Measurements from ENCODE around the gene CTSE. TPM values are rescaled to one million over a fixed set of nuclear protein-coding genes. Genes with fewer than 3 reads are reported as not detected.

CTSE gene
- total RNA-seq, 1 experiment from 2014 or later = 0.39 TPM

GRCh38 chr1:205989786-205990185 lies 33.9 kb downstream of the CTSE start:
- H3K27ac ChIP-seq (ENCODE audit: low read depth, low read length, poor library complexity, severe bottlenecking) = no peak overlapping the region
- no peaks in the 10 kb centered on the region for H3K36me3 ChIP-seq (ENCODE audit: insufficient read depth, low read length, poor library complexity, severe bottlenecking)
- H3K9me3 ChIP-seq (ENCODE audit: low read depth, low read length, poor library complexity, severe bottlenecking) = no peaks in the 10 kb centered on the region
- CTCF ChIA-PET = interaction anchor here (1.1 kb wide), 1 partner anchor 12 kb away, joined by 5 read pairs; no protein-coding TSS in a partner anchor
- intact Hi-C loops (cut with micrococcal nuclease; ENCODE audit: unreplicated experiment) = no loop called here
- no peaks in the 10 kb centered on the region for H3K4me1 ChIP-seq (ENCODE audit: insufficient read depth, low read length, poor library complexity, severe bottlenecking)
- TF ChIP-seq EZH2 (IDR thresholded peaks at IDR 0.05; ENCODE audit: borderline replicate concordance, low read depth, low read length, poor library complexity, severe bottlenecking) = no peak
- TF ChIP-seq CTCF (conservative IDR thresholded peaks at IDR 0.05; ENCODE audit: low read depth, low read length) = no peak
- DNase-seq (ENCODE audit: low spot score) = no peak
- no peak overlapping the region for H3K4me3 ChIP-seq (ENCODE audit: low read depth, low read length, poor library complexity, severe bottlenecking)
- POLR2A ChIA-PET (ENCODE audit: low non-redundant PET) = no interaction called here
- no peaks in the 10 kb centered on the region for H3K27me3 ChIP-seq (replicated peaks; ENCODE audit: insufficient read depth, low read depth, low read length, poor library complexity)
- no TSS peak for BruUV-seq (replicated peaks)

- no peak overlapping the region for H3K27ac ChIP-seq (ENCODE audit: low read depth, low read length, poor library complexity, severe bottlenecking)
- TF ChIP-seq EZH2 (IDR thresholded peaks at IDR 0.05; ENCODE audit: borderline replicate concordance, low read depth, low read length, poor library complexity, severe bottlenecking) (no peak), CTCF (conservative IDR thresholded peaks at IDR 0.05; ENCODE audit: low read depth, low read length) (no peak)
- H3K9me3 ChIP-seq (ENCODE audit: low read depth, low read length, poor library complexity, severe bottlenecking) = no peaks in the 10 kb centered on the region
- H3K27me3 ChIP-seq (replicated peaks; ENCODE audit: insufficient read depth, low read depth, low read length, poor library complexity) = no peaks in the 10 kb centered on the region
- H3K4me3 ChIP-seq (ENCODE audit: low read depth, low read length, poor library complexity, severe bottlenecking) = no peak overlapping the region
- H3K4me1 ChIP-seq (ENCODE audit: insufficient read depth, low read length, poor library complexity, severe bottlenecking) = no peaks in the 10 kb centered on the region
- no peaks in the 10 kb centered on the region for H3K36me3 ChIP-seq (ENCODE audit: insufficient read depth, low read length, poor library complexity, severe bottlenecking)
- ChIA-PET POLR2A (ENCODE audit: low non-redundant PET) (no interaction called here), CTCF (no interaction called here)
- intact Hi-C loops (cut with micrococcal nuclease; ENCODE audit: unreplicated experiment) = no loop called here
- no peak for DNase-seq (ENCODE audit: low spot score)
- no TSS peak for BruUV-seq (replicated peaks)
Measured at GRCh38 chr1:205988585-205988995, 35.1 kb downstream of the CTSE start.

- intact Hi-C loops (cut with micrococcal nuclease; ENCODE audit: unreplicated experiment) = no loop called here
- CTCF ChIA-PET = interaction anchor here (1.0 to 2.3 kb wide), 2 partner anchors 10 to 70 kb away, joined by 4 to 11 read pairs; no protein-coding TSS in a partner anchor
- H3K4me1 ChIP-seq (ENCODE audit: insufficient read depth, low read length, poor library complexity, severe bottlenecking) = no peaks in the 10 kb centered on the region
- H3K36me3 ChIP-seq (ENCODE audit: insufficient read depth, low read length, poor library complexity, severe bottlenecking) = no peaks in the 10 kb centered on the region
- no peaks in the 10 kb centered on the region for H3K27me3 ChIP-seq (replicated peaks; ENCODE audit: insufficient read depth, low read depth, low read length, poor library complexity)
- no TSS peak for BruUV-seq (replicated peaks)
- TF ChIP-seq EZH2 (IDR thresholded peaks at IDR 0.05; ENCODE audit: borderline replicate concordance, low read depth, low read length, poor library complexity, severe bottlenecking) (no peak), CTCF (conservative IDR thresholded peaks at IDR 0.05; ENCODE audit: low read depth, low read length) (no peak)
- POLR2A ChIA-PET (ENCODE audit: low non-redundant PET) = no interaction called here
- H3K4me3 ChIP-seq (ENCODE audit: low read depth, low read length, poor library complexity, severe bottlenecking) = no peak overlapping the region
- DNase-seq (ENCODE audit: low spot score) = no peak
- no peaks in the 10 kb centered on the region for H3K9me3 ChIP-seq (ENCODE audit: low read depth, low read length, poor library complexity, severe bottlenecking)
- H3K27ac ChIP-seq (ENCODE audit: low read depth, low read length, poor library complexity, severe bottlenecking) = no peak overlapping the region
Measured at GRCh38 chr1:205986861-205987260, 36.8 kb downstream of the CTSE start.

Measured in A673 (cell line).